Astrocyte (in vitro differentiated cells and primary cell): ENCODE data around the gene WDPCP.

Experiments
- EZH2 ChIP-seq: IDR thresholded peaks from 2 replicates; pipeline ENCODE4 v1.6.1; 2012; ENCODE audit warnings: mild to moderate bottlenecking, low read length, inconsistent platforms; ENCODE audit not compliant: insufficient read depth
- TF ChIP-seq, protein P1 (sequence below): IDR thresholded peaks from 2 replicates; pipeline ENCODE4 v1.5.1; 2011; ENCODE audit warnings: low read depth, mild to moderate bottlenecking, inconsistent platforms, low read length, moderate library complexity; ENCODE audit not compliant: insufficient read depth

DNA sequence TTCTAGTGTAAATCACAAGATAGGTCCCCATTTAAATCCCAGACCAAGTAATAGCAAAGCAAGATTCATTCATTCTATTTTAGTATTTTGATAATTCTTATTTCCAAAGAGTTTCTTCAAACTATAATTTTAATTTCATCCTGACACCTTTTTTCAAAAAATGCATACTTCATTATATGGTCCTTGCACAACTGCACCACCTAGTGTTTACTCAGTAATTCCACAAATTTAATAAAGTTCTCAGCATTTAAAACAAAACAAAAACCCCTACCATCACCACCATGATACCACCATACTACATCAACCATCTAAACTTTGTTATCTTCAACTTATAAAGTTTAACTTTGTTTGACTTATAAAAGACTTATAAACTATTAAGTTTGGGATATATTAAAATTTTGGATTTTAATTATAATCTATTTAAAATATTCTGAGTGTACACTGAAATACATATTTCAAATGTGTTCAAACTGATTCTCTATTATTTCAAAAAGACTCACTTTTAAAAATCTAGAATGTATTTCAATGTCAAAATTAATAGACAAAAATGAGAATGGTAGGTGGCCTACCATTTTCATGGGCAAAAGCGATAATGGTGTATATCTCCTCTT is 44.2 kb downstream of the WDPCP start:
- TF ChIP-seq, protein P1, sequence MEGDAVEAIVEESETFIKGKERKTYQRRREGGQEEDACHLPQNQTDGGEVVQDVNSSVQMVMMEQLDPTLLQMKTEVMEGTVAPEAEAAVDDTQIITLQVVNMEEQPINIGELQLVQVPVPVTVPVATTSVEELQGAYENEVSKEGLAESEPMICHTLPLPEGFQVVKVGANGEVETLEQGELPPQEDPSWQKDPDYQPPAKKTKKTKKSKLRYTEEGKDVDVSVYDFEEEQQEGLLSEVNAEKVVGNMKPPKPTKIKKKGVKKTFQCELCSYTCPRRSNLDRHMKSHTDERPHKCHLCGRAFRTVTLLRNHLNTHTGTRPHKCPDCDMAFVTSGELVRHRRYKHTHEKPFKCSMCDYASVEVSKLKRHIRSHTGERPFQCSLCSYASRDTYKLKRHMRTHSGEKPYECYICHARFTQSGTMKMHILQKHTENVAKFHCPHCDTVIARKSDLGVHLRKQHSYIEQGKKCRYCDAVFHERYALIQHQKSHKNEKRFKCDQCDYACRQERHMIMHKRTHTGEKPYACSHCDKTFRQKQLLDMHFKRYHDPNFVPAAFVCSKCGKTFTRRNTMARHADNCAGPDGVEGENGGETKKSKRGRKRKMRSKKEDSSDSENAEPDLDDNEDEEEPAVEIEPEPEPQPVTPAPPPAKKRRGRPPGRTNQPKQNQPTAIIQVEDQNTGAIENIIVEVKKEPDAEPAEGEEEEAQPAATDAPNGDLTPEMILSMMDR, result peak; percentile 38
- TF ChIP-seq EZH2, result no peak
